Astrocyte (in vitro differentiated cells and primary cell): Measurements from ENCODE around the gene ACADSB. TPM values are rescaled to one million over a fixed set of nuclear protein-coding genes. Genes with fewer than 3 reads are reported as not detected.

ENCODE experiments used
- DNase-seq: peaks from one replicate; pipeline ENCODE4 v3.0.0-alpha.2; 2010; ENCODE audit warnings: low read depth
- FAIRE-seq: peaks from 2 replicates; lab custom pipeline; 2011; peaks lifted over from hg19 to GRCh38; lab: Jason Lieb, UNC
- H2AFZ ChIP-seq: 2 replicates; pipeline ENCODE4 v1.6.0; 2012; ENCODE audit warnings: low read depth, low read length, inconsistent platforms
- H3K27ac ChIP-seq: 2 replicates; pipeline ENCODE4 v1.5.1; 2011; ENCODE audit warnings: low read depth, low read length, inconsistent platforms
- H3K27me3 ChIP-seq: 2 replicates; pipeline ENCODE4 v1.6.0; 2011; ENCODE audit warnings: low read length, inconsistent platforms; ENCODE audit not compliant: insufficient read depth
- H3K36me3 ChIP-seq: 2 replicates; pipeline ENCODE4 v1.5.1; 2011; ENCODE audit warnings: low read length, inconsistent platforms; ENCODE audit not compliant: insufficient read depth
- H3K4me1 ChIP-seq: 2 replicates; pipeline ENCODE4 v1.5.1; 2011; ENCODE audit warnings: low read length, inconsistent platforms; ENCODE audit not compliant: insufficient read depth
- H3K4me2 ChIP-seq: 2 replicates; pipeline ENCODE4 v1.6.0; 2012; ENCODE audit warnings: low read length, inconsistent platforms
- H3K4me3 ChIP-seq: 2 replicates; pipeline ENCODE4 v1.5.1; 2011; ENCODE audit warnings: low read depth, mild to moderate bottlenecking, low read length, inconsistent platforms; ENCODE audit not compliant: insufficient read depth
- H3K79me2 ChIP-seq: 2 replicates; pipeline ENCODE4 v1.6.0; 2012; ENCODE audit warnings: mild to moderate bottlenecking, low read length, inconsistent platforms; ENCODE audit not compliant: insufficient read depth
- H3K9ac ChIP-seq: 2 replicates; pipeline ENCODE4 v1.6.0; 2012; ENCODE audit warnings: mild to moderate bottlenecking, low read length, inconsistent platforms
- H3K9me3 ChIP-seq: 2 replicates; pipeline ENCODE4 v1.5.1; 2012; ENCODE audit warnings: low read depth, mild to moderate bottlenecking, low read length, inconsistent platforms; ENCODE audit not compliant: insufficient read depth
- H4K20me1 ChIP-seq: 2 replicates; pipeline ENCODE4 v1.6.0; 2012; ENCODE audit warnings: low read length, inconsistent platforms; ENCODE audit not compliant: insufficient read depth
- H3K27ac Mint-ChIP-seq: one replicate; pipeline ENCODE4 v1.8.0; 2021; ENCODE audit warnings: mild to moderate bottlenecking, mixed read lengths; ENCODE audit not compliant: unreplicated experiment
- H3K27me3 Mint-ChIP-seq: one replicate; pipeline ENCODE4 v1.8.0; 2021; ENCODE audit warnings: low read depth, mixed read lengths; ENCODE audit not compliant: unreplicated experiment
- H3K36me3 Mint-ChIP-seq: one replicate; pipeline ENCODE4 v1.8.0; 2021; ENCODE audit warnings: low read depth, mixed read lengths; ENCODE audit not compliant: unreplicated experiment
- H3K4me1 Mint-ChIP-seq: one replicate; pipeline ENCODE4 v1.8.0; 2021; ENCODE audit warnings: low read depth, mixed read lengths; ENCODE audit not compliant: unreplicated experiment
- H3K4me3 Mint-ChIP-seq: one replicate; pipeline ENCODE4 v1.8.0; 2021; ENCODE audit warnings: mild to moderate bottlenecking, moderate library complexity, mixed read lengths; ENCODE audit not compliant: unreplicated experiment
- H3K9me3 Mint-ChIP-seq: one replicate; pipeline ENCODE4 v1.8.0; 2021; ENCODE audit warnings: mild to moderate bottlenecking, mixed read lengths; ENCODE audit not compliant: unreplicated experiment
- EZH2 ChIP-seq: IDR thresholded peaks from 2 replicates; pipeline ENCODE4 v1.6.1; 2012; ENCODE audit warnings: mild to moderate bottlenecking, low read length, inconsistent platforms; ENCODE audit not compliant: insufficient read depth
- total RNA-seq: library from RNA; stranded (reverse); gene quantifications from 2 replicates; pipeline ENCODE4 v1.2.1, GENCODE V29; 2021
- TF ChIP-seq, protein P1 (sequence below): IDR thresholded peaks from 2 replicates; pipeline ENCODE4 v1.5.1; 2011; ENCODE audit warnings: low read depth, mild to moderate bottlenecking, inconsistent platforms, low read length, moderate library complexity; ENCODE audit not compliant: insufficient read depth

The ACADSB gene
- total RNA-seq, 1 donor from 2014 or later: 10.0 TPM

DNA sequence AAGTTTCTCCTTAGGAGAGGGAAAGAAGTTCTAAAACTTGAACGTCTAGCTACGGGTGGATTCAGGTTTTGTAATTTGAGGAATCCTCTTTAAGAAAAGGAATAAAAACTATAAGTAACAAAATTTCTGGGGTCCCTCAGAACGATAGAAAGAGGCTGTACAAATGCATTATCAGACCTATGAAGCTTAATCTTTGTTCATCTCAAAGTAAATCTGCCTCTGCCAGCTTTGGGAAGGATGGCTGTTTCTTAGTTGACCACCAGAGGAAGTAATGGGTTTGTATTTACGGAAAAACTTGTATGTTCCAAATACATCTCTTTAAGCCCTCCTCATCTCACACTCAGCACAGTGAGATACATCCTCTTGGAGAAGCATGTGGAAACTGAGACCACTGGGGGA, 27.7 kb upstream of the ACADSB start:
- H3K4me1 ChIP-seq: peaks cover 8% of the 10 kb centered on the region
- H3K9ac ChIP-seq: peak overlapping the region; percentile 47
- peak overlapping the region; percentile 91 for H3K4me2 ChIP-seq
- Mint-ChIP-seq H3K4me3 (peak overlapping the region; percentile 90), H3K36me3 (no peaks in the 10 kb centered on the region), H3K27ac (peak overlapping the region; percentile 20), H3K9me3 (no peaks in the 10 kb centered on the region), H3K27me3 (peaks cover 2% of the 10 kb centered on the region), H3K4me1 (peaks cover 2% of the 10 kb centered on the region)
- peaks cover 3% of the 10 kb centered on the region for H3K79me2 ChIP-seq
- H3K9me3 ChIP-seq: no peaks in the 10 kb centered on the region
- no peak overlapping the region for H3K27ac ChIP-seq
- no peaks in the 10 kb centered on the region for H3K36me3 ChIP-seq
- H3K27me3 ChIP-seq: no peaks in the 10 kb centered on the region
- DNase-seq (peak; percentile 35), FAIRE-seq (no peak)
- no peaks in the 10 kb centered on the region for H4K20me1 ChIP-seq
- H3K4me3 ChIP-seq: peak overlapping the region; percentile 80
- TF ChIP-seq, protein P1, sequence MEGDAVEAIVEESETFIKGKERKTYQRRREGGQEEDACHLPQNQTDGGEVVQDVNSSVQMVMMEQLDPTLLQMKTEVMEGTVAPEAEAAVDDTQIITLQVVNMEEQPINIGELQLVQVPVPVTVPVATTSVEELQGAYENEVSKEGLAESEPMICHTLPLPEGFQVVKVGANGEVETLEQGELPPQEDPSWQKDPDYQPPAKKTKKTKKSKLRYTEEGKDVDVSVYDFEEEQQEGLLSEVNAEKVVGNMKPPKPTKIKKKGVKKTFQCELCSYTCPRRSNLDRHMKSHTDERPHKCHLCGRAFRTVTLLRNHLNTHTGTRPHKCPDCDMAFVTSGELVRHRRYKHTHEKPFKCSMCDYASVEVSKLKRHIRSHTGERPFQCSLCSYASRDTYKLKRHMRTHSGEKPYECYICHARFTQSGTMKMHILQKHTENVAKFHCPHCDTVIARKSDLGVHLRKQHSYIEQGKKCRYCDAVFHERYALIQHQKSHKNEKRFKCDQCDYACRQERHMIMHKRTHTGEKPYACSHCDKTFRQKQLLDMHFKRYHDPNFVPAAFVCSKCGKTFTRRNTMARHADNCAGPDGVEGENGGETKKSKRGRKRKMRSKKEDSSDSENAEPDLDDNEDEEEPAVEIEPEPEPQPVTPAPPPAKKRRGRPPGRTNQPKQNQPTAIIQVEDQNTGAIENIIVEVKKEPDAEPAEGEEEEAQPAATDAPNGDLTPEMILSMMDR: peak; percentile 40
- TF ChIP-seq EZH2: no peak
- H2AFZ ChIP-seq: peak overlapping the region; percentile 67

DNA sequence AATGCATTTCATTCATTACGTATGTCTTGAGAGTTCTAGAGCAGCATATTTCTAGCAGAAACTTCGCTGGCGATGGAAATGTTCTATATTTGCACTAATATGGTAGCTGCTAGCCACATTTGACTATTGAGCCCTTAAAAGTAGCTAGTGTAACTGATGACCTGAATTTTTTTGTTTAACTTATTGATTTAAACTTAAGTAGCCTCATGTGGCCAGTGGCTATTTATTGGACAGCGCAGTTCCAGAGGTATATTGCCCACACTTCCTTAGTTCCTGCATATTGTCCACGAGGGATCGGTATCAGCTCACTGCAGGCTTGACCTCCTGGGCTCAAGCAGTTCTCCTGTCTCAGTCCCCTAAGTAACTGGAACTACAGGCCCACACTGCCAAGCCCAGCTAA, 24.9 kb upstream of the ACADSB start:
- no peaks in the 10 kb centered on the region for H4K20me1 ChIP-seq
- H3K36me3 ChIP-seq: no peaks in the 10 kb centered on the region
- H2AFZ ChIP-seq: no peak overlapping the region
- no peak overlapping the region for H3K9ac ChIP-seq
- Mint-ChIP-seq H3K4me3 (no peak overlapping the region), H3K27ac (no peak overlapping the region), H3K4me1 (peaks cover 2% of the 10 kb centered on the region), H3K9me3 (no peaks in the 10 kb centered on the region), H3K27me3 (no peaks in the 10 kb centered on the region), H3K36me3 (peaks cover 2% of the 10 kb centered on the region)
- TF ChIP-seq, protein P1: no peak
- TF ChIP-seq EZH2: no peak
- peaks cover 3% of the 10 kb centered on the region for H3K79me2 ChIP-seq
- DNase-seq (no peak), FAIRE-seq (no peak)
- H3K4me2 ChIP-seq: no peak overlapping the region
- H3K4me3 ChIP-seq: no peak overlapping the region
- no peaks in the 10 kb centered on the region for H3K27me3 ChIP-seq
- no peak overlapping the region for H3K27ac ChIP-seq
- no peaks in the 10 kb centered on the region for H3K9me3 ChIP-seq
- H3K4me1 ChIP-seq: peaks cover 8% of the 10 kb centered on the region

DNA sequence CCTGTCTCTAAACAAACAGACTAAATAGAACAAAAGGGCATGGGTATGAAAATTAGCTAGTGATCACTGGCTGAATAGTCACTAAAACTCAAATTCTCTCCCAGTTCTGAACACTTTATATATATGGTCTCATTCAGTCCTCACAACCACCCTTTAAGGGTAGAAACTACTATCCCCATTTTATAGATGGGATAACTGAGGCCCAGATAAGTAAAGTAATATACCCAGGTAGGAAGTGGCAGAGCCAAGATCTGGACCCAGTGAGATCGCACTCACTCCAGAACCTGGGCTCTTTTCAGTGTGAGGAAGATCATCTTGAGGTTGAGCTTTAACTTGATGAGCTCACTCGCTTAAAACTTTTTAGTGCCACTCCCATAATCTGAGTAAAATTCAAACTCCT, 24.1 kb upstream of the ACADSB start:
- H3K27ac Mint-ChIP-seq: no peak overlapping the region
- DNase-seq (no peak), FAIRE-seq (no peak)
- no peaks in the 10 kb centered on the region for H3K9me3 Mint-ChIP-seq
- no peak overlapping the region for H3K4me2 ChIP-seq
- H4K20me1 ChIP-seq: no peaks in the 10 kb centered on the region
- H3K36me3 Mint-ChIP-seq: peaks cover 2% of the 10 kb centered on the region
- peaks cover 3% of the 10 kb centered on the region for H3K79me2 ChIP-seq
- H3K27me3 ChIP-seq: no peaks in the 10 kb centered on the region
- H3K4me3 ChIP-seq: no peak overlapping the region
- H3K4me3 Mint-ChIP-seq: no peak overlapping the region
- peaks cover 2% of the 10 kb centered on the region for H3K4me1 Mint-ChIP-seq
- peaks cover 7% of the 10 kb centered on the region for H3K4me1 ChIP-seq
- H3K27me3 Mint-ChIP-seq: no peaks in the 10 kb centered on the region
- H2AFZ ChIP-seq: no peak overlapping the region
- H3K27ac ChIP-seq: no peak overlapping the region
- no peaks in the 10 kb centered on the region for H3K36me3 ChIP-seq
- TF ChIP-seq EZH2: no peak
- TF ChIP-seq, protein P1: no peak
- no peak overlapping the region for H3K9ac ChIP-seq
- H3K9me3 ChIP-seq: no peaks in the 10 kb centered on the region
